B cell (primary cell): Measurements from ENCODE around the gene FBXO34. TPM values are rescaled to one million over a fixed set of nuclear protein-coding genes. Genes with fewer than 3 reads are reported as not detected.

ENCODE experiments used
- ATAC-seq: fragments of 200-7000 bp; cut with Tn5 transposase; one replicate; pipeline ENCODE4 v1.10.0; 2021; ENCODE audit warnings: low read depth, mild to moderate bottlenecking, moderate number of reproducible peaks, moderate library complexity
- CTCF ChIA-PET: fragments of 350-600 bp; sonication (Branson Sonifier 250); formaldehyde crosslinking; loops from one replicate; lab custom pipeline; 2021; ENCODE audit warnings: antibody characterized with exemption, inconsistent platforms; lab: Charles Lee
- POLR2A ChIA-PET: fragments of 350-600 bp; sonication (Branson Sonifier 250); formaldehyde crosslinking; loops from one replicate; lab custom pipeline; 2021; ENCODE audit warnings: antibody characterized with exemption; lab: Charles Lee
- DNase-seq: peaks from one replicate; pipeline ENCODE4 v3.0.0; 2013
- H2AFZ ChIP-seq: 2 replicates; pipeline ENCODE4 v1.6.1; 2012; ENCODE audit warnings: mild to moderate bottlenecking, low read depth, low read length; ENCODE audit not compliant: insufficient read depth, poor library complexity, severe bottlenecking
- H3K27ac ChIP-seq, 2 donors: 1 replicate in 1 of 2; 2 replicates in 1 of 2; pipeline ENCODE4 v1.5.1; 2012 to 2013; ENCODE audit warnings: low read length in 2 of 2, mild to moderate bottlenecking in 2 of 2, moderate library complexity in 1 of 2
- H3K27me3 ChIP-seq, 4 experiments: fragments of 200-600 bp in 1 of 4; sonication (generic) in 1 of 4; replicated peaks in 1 of 4; 1 replicate in 2 of 4; 2 replicates in 2 of 4; pipeline versions ENCODE4 v1.6.1 to v1.7.0; 2013 to 2016; ENCODE audit warnings: low read length in 3 of 4, mild to moderate bottlenecking in 2 of 4, mixed read lengths in 1 of 4, moderate library complexity in 1 of 4; ENCODE audit not compliant: insufficient read depth in 4 of 4, control insufficient read depth in 3 of 4; ENCODE audit errors: control extremely low read depth in 1 of 4
- H3K36me3 ChIP-seq, 2 experiments: replicated peaks in 1 of 2; 1 replicate in 1 of 2; 2 replicates in 1 of 2; pipeline versions ENCODE4 v1.6.1 to v1.7.1; 2013; ENCODE audit warnings: low read length in 1 of 2; ENCODE audit not compliant: insufficient read depth in 2 of 2, control insufficient read depth in 1 of 2; ENCODE audit errors: control extremely low read depth in 1 of 2, extremely low read depth in 1 of 2
- H3K4me1 ChIP-seq, 2 donors: fragments of 200-600 bp in 1 of 2; sonication (generic) in 1 of 2; 1 replicate in 1 of 2; 2 replicates in 1 of 2; pipeline versions ENCODE4 v1.5.1 to v1.6.1; 2013 to 2017; ENCODE audit warnings: low read length in 2 of 2; ENCODE audit not compliant: control insufficient read depth in 2 of 2, insufficient read depth in 2 of 2
- H3K4me2 ChIP-seq: replicated peaks from 2 replicates; pipeline ENCODE3; 2012; ENCODE audit warnings: mild to moderate bottlenecking, low read depth, low read length; ENCODE audit not compliant: poor library complexity, severe bottlenecking
- H3K4me3 ChIP-seq, 5 experiments: fragments of 200-600 bp in 1 of 5; sonication (generic) in 1 of 5; 1 replicate in 3 of 5; 2 replicates in 2 of 5; pipeline versions ENCODE4 v1.5.1 to v1.7.0; 2011 to 2016; ENCODE audit warnings: low read length in 4 of 5, mild to moderate bottlenecking in 4 of 5, low read depth in 2 of 5, control low read depth in 1 of 5, moderate library complexity in 1 of 5; ENCODE audit not compliant: insufficient read depth in 1 of 5; ENCODE audit errors: control extremely low read depth in 1 of 5, extremely low read depth in 1 of 5
- H3K79me2 ChIP-seq: fragments of 200-600 bp; sonication (generic); one replicate; pipeline ENCODE4 v1.6.0; 2016; ENCODE audit warnings: low read length; ENCODE audit not compliant: control insufficient read depth, insufficient read depth
- H3K9ac ChIP-seq: fragments of 200-600 bp; sonication (generic); 2 replicates; pipeline ENCODE4 v1.6.1; 2017; ENCODE audit warnings: mild to moderate bottlenecking, low read length, moderate library complexity
- H3K9me3 ChIP-seq, 3 donors: one replicate each; pipeline versions ENCODE4 v1.6.1 to v1.7.1; 2013; ENCODE audit warnings: low read length in 2 of 3; ENCODE audit not compliant: control insufficient read depth in 2 of 3, insufficient read depth in 1 of 3; ENCODE audit errors: control extremely low read depth in 1 of 3
- H4K20me1 ChIP-seq: 2 replicates; pipeline ENCODE4 v1.6.0; 2012; ENCODE audit warnings: mild to moderate bottlenecking, low read length; ENCODE audit not compliant: insufficient read depth, control insufficient read depth, poor library complexity, severe bottlenecking
- H3K27ac Mint-ChIP-seq: one replicate; pipeline ENCODE4 v1.8.0; 2021; ENCODE audit warnings: mixed read lengths
- H3K27me3 Mint-ChIP-seq: one replicate; pipeline ENCODE4 v1.8.0; 2021; ENCODE audit warnings: mixed read lengths
- H3K4me1 Mint-ChIP-seq: one replicate; pipeline ENCODE4 v1.8.0; 2021; ENCODE audit warnings: mixed read lengths
- H3K4me3 Mint-ChIP-seq: one replicate; pipeline ENCODE4 v1.8.0; 2021; ENCODE audit warnings: mixed read lengths
- H3K9me3 Mint-ChIP-seq: one replicate; pipeline ENCODE4 v1.8.0; 2022; ENCODE audit warnings: mixed read lengths; ENCODE audit not compliant: insufficient read depth
- CTCF ChIP-seq: fragments of 200-600 bp; IDR thresholded peaks from one replicate; pipeline ENCODE4 v1.8.0; 2022; ENCODE audit warnings: antibody characterized with exemption, mild to moderate bottlenecking
- EZH2 ChIP-seq: IDR thresholded peaks from 2 replicates; pipeline ENCODE4 v1.6.1; 2012; ENCODE audit warnings: borderline replicate concordance, low read depth, mild to moderate bottlenecking, moderate library complexity, low read length; ENCODE audit not compliant: insufficient read depth, poor library complexity, severe bottlenecking
- WGBS: methylation state at CpG from one replicate; pipeline ENCODE4 v1.1.5; 2013; ENCODE audit warnings: missing lambda C conversion rate; ENCODE audit not compliant: insufficient coverage; 5-methylcytosine and 5-hydroxymethylcytosine counted together
- intact Hi-C: fragments of 100-400 bp; cut with micrococcal nuclease; formaldehyde crosslinking; loops from one replicate; pipeline ENCODE4 v1.10.0; 2022
- polyA plus RNA-seq: library from polyadenylated mRNA; depleted of rRNA; stranded (reverse); fragments of >200 nt; gene quantifications from 2 replicates; pipeline ENCODE4 v1.2.3, GENCODE V29; 2012
- total RNA-seq, 2 donors: library from RNA; stranded (reverse); fragments of 120-200 nt in 1 of 2; gene quantifications; 1 replicate in 1 of 2; 2 replicates in 1 of 2; pipeline versions ENCODE4 v1.2.3 to v1.2.4, GENCODE V29; 2013 to 2022

The FBXO34 gene
- total and polyA plus RNA-seq, 2 donors (not counting 1 experiment from before 2014, with no cell fraction given) = 8.1 to 27.5 TPM

- ATAC-seq = no peak
- no peaks in the 10 kb centered on the region for H3K27me3 ChIP-seq
- H3K4me1 Mint-ChIP-seq = no peaks in the 10 kb centered on the region
- H3K4me2 ChIP-seq = no peak overlapping the region
- H3K79me2 ChIP-seq = no peaks in the 10 kb centered on the region
- H3K4me3 ChIP-seq = no peak overlapping the region
- WGBS = 100% methylated on average over 1 of the region's 2 CpGs
- ChIA-PET POLR2A (interaction anchor here (0.7 kb wide), 1 partner anchor 90 kb away, joined by 4 read pairs; no protein-coding TSS in a partner anchor), CTCF (interaction anchor here (0.7 to 1.8 kb wide), 3 partner anchors 15 to 91 kb away, joined by 3 to 5 read pairs (median 3); no protein-coding TSS in a partner anchor)
- peaks cover 0 to 11% of the 10 kb centered on the region in 2 experiments for H3K36me3 ChIP-seq
- no peak for TF ChIP-seq CTCF
- no peak for TF ChIP-seq EZH2
- no peaks in the 10 kb centered on the region for H3K4me1 ChIP-seq
- H3K27me3 Mint-ChIP-seq = no peaks in the 10 kb centered on the region
- no peaks in the 10 kb centered on the region for H3K9me3 ChIP-seq
- H4K20me1 ChIP-seq = no peaks in the 10 kb centered on the region
- DNase-seq = no peak
- H2AFZ ChIP-seq = no peak overlapping the region
- no peak overlapping the region for H3K27ac Mint-ChIP-seq
- no peak overlapping the region for H3K27ac ChIP-seq
- intact Hi-C loops = no loop called here
- no peaks in the 10 kb centered on the region for H3K9me3 Mint-ChIP-seq
- no peak overlapping the region for H3K9ac ChIP-seq
- H3K4me3 Mint-ChIP-seq = no peak overlapping the region
Observed at GRCh38 chr14:55361190-55361589, 90.0 kb downstream of the FBXO34 start.

- Mint-ChIP-seq H3K4me1 (no peaks in the 10 kb centered on the region), H3K27me3 (no peaks in the 10 kb centered on the region), H3K9me3 (no peaks in the 10 kb centered on the region), H3K27ac (no peak overlapping the region), H3K4me3 (no peak overlapping the region)
- Histone ChIP-seq H3K4me2 (no peak overlapping the region), H3K9ac (no peak overlapping the region), H4K20me1 (no peaks in the 10 kb centered on the region), H3K79me2 (no peaks in the 10 kb centered on the region), H2AFZ (no peak overlapping the region), H3K27me3 (no peaks in the 10 kb centered on the region), H3K27ac (no peak overlapping the region), H3K36me3 (peaks cover 0 to 30% of the 10 kb centered on the region in 2 experiments), H3K9me3 (no peaks in the 10 kb centered on the region), H3K4me3 (no peak overlapping the region), H3K4me1 (no peaks in the 10 kb centered on the region)
- ATAC-seq = no peak
- TF ChIP-seq EZH2 (no peak), CTCF (no peak)
- intact Hi-C loops = no loop called here
- CTCF ChIA-PET = interaction anchor here (1.9 kb wide), 1 partner anchor 12 kb away, joined by 5 read pairs; no protein-coding TSS in a partner anchor
- DNase-seq = no peak
- no CpG with 5 or more reads among the region's 3 CpGs for WGBS
- POLR2A ChIA-PET = no interaction called here
Observed at GRCh38 chr14:55366271-55366670, 95.0 kb downstream of the FBXO34 start.
